Lung (tissue), 12 donors: Measurements from ENCODE around the gene AURKA. TPM values are rescaled to one million over a fixed set of nuclear protein-coding genes. Genes with fewer than 3 reads are reported as not detected.

Experiments used
- ATAC-seq: fragments of 200-7000 bp; cut with Tn5 transposase; one replicate; pipeline ENCODE4 v1.9.1; 2020; ENCODE audit warnings: moderate number of reproducible peaks; ENCODE audit not compliant: insufficient read depth, low FRiP score
- DNase-seq, 3 donors: peaks; one replicate each; pipeline ENCODE4 v3.0.0-alpha.2; 2013 to 2017
- H3K27ac ChIP-seq, 2 donors: one replicate each; pipeline ENCODE4 v1.5.1; 2013; ENCODE audit warnings: mild to moderate bottlenecking in 2 of 2, moderate library complexity in 2 of 2, control low read depth in 1 of 2, inconsistent platforms in 1 of 2, low read depth in 1 of 2, low read length in 1 of 2
- H3K27me3 ChIP-seq, 3 donors: one replicate each; pipeline ENCODE4 v1.5.1; 2013; ENCODE audit warnings: low read length in 2 of 3; ENCODE audit not compliant: control insufficient read depth in 3 of 3, insufficient read depth in 3 of 3
- H3K36me3 ChIP-seq, 4 donors: one replicate each; pipeline ENCODE4 v1.5.1; 2013; ENCODE audit warnings: low read length in 4 of 4, mild to moderate bottlenecking in 1 of 4, moderate library complexity in 1 of 4; ENCODE audit not compliant: control insufficient read depth in 4 of 4, insufficient read depth in 4 of 4
- H3K4me1 ChIP-seq, 5 donors: one replicate each; pipeline ENCODE4 v1.5.1; 2013; ENCODE audit warnings: low read length in 5 of 5, mild to moderate bottlenecking in 2 of 5, moderate library complexity in 1 of 5; ENCODE audit not compliant: control insufficient read depth in 5 of 5, insufficient read depth in 5 of 5
- H3K4me3 ChIP-seq: one replicate; pipeline ENCODE4 v1.5.1; 2013; ENCODE audit warnings: mild to moderate bottlenecking, control low read depth, moderate library complexity
- H3K9ac ChIP-seq, 2 donors: one replicate each; pipeline ENCODE4 v1.5.1; 2013; ENCODE audit warnings: low read length in 2 of 2, control low read depth in 1 of 2; ENCODE audit not compliant: insufficient read depth in 1 of 2
- H3K9me3 ChIP-seq, 4 donors: one replicate each; pipeline ENCODE4 v1.5.1; 2013; ENCODE audit warnings: low read length in 3 of 4, mild to moderate bottlenecking in 1 of 4, moderate library complexity in 1 of 4; ENCODE audit not compliant: control insufficient read depth in 4 of 4, insufficient read depth in 3 of 4
- WGBS, 2 donors: extraction: QIAGEN DNeasy Blood & Tissue Kit; methylation state at CpG; one replicate each; pipeline ENCODE4 v1.1.7; 2013; 5-methylcytosine and 5-hydroxymethylcytosine counted together
- polyA plus RNA-seq, 2 donors: library from polyadenylated mRNA; stranded (reverse); fragments of 200-250 nt; gene quantifications; one replicate each; pipeline ENCODE4 v1.2.1, GENCODE V29; 2013
- total RNA-seq, 2 donors: library from RNA; depleted of rRNA in 1 of 2; stranded (reverse); fragments of >200 nt in 1 of 2; gene quantifications; one replicate each; pipeline ENCODE4 v1.2.1, GENCODE V29; 2014 to 2021
- TF ChIP-seq, protein P1 (sequence below): IDR thresholded peaks from 2 replicates; pipeline ENCODE4 v1.5.1; 2012; ENCODE audit warnings: mild to moderate bottlenecking; ENCODE audit errors: control extremely low read depth, extremely low read depth
- donor health status: control.
- donor health status: control.
- donor health status: Bipolar disorder and iron deficiency.
- donor health status: healthy.
- donor health status: DM: yes; HTN: yes; CAD: no.

Gene AURKA
- total and polyA plus RNA-seq, 4 donors: 1.5 to 6.2 (median 3.2) TPM

DNA sequence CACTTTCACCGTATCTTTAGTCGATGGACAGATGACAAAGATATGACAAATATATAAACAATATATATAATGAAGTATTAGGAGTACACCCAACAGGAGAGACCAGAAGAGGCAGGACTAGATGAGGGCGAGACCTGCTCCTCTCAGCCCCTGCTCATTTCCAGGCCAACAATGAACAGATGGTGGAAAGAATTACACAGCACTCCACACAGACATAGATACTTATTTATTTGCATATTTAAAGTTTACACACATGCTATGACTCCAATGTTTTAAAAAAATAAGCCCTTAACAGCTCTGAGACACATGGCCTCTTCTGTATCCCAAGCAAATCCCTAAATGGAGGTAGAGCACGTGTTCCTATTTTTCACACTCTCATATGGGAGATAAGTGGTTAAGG, 22.8 kb downstream of the AURKA start:
- Histone ChIP-seq H3K4me1 (no peaks in the 10 kb centered on the region), H3K36me3 (peaks cover 6 to 19% (median 17%) of the 10 kb centered on the region in 4 donors), H3K27ac (no peak overlapping the region), H3K4me3 (no peak overlapping the region), H3K27me3 (no peaks in the 10 kb centered on the region), H3K9me3 (no peaks in the 10 kb centered on the region), H3K9ac (no peak overlapping the region)
- no peak for ATAC-seq
- TF ChIP-seq, protein P1, sequence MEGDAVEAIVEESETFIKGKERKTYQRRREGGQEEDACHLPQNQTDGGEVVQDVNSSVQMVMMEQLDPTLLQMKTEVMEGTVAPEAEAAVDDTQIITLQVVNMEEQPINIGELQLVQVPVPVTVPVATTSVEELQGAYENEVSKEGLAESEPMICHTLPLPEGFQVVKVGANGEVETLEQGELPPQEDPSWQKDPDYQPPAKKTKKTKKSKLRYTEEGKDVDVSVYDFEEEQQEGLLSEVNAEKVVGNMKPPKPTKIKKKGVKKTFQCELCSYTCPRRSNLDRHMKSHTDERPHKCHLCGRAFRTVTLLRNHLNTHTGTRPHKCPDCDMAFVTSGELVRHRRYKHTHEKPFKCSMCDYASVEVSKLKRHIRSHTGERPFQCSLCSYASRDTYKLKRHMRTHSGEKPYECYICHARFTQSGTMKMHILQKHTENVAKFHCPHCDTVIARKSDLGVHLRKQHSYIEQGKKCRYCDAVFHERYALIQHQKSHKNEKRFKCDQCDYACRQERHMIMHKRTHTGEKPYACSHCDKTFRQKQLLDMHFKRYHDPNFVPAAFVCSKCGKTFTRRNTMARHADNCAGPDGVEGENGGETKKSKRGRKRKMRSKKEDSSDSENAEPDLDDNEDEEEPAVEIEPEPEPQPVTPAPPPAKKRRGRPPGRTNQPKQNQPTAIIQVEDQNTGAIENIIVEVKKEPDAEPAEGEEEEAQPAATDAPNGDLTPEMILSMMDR: no peak
- 89 to 92% methylated on average over 4 of the region's 4 CpGs for WGBS, 2 donors
- DNase-seq: no peak

DNA sequence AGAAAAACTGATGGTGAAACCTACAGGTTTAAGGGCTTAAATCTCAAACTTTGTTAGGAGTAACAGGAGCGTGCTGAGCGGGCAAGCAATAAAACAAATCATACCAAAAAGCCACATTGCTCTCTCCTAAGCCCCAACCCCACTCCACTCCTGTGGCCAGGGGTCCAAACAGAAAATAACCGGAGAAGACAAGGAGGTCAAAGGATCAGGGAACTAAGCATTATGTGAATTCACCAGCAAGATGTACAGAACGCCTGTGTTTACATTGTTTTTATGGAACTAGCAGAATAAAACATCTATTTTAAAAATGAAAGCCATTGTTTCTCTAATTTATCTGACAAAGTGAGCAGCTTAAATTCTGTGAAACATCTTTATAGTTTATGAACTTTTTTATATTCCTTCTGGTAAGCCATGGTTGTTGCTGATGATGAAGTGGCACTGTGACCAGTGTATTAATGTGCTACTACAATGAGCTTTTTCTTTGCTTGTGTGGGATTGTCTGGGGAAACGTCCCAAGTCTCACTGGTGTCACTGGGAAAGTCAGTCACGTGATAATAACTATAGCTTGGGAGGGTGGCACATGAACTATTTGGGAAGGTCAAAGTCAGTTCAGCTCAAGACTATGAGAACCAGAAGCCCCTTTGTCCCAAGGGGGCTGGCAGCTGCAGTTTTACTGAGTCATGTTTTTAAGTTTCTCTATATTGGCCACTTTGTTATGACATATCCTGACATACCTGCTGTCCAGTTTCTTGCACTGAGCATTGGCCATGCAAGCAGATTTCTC, 23.5 kb downstream of the AURKA start:
- TF ChIP-seq, protein P1: no peak
- WGBS, 2 donors: 86 to 89% methylated on average over 6 of the region's 6 CpGs
- no peaks in the 10 kb centered on the region for H3K9me3 ChIP-seq
- no peak overlapping the region for H3K9ac ChIP-seq
- H3K4me1 ChIP-seq: no peaks in the 10 kb centered on the region
- no peaks in the 10 kb centered on the region for H3K27me3 ChIP-seq
- DNase-seq (no peak), ATAC-seq (no peak)
- peaks cover 6 to 19% (median 16%) of the 10 kb centered on the region in 4 donors for H3K36me3 ChIP-seq
- no peak overlapping the region for H3K4me3 ChIP-seq
- H3K27ac ChIP-seq: no peak overlapping the region

DNA sequence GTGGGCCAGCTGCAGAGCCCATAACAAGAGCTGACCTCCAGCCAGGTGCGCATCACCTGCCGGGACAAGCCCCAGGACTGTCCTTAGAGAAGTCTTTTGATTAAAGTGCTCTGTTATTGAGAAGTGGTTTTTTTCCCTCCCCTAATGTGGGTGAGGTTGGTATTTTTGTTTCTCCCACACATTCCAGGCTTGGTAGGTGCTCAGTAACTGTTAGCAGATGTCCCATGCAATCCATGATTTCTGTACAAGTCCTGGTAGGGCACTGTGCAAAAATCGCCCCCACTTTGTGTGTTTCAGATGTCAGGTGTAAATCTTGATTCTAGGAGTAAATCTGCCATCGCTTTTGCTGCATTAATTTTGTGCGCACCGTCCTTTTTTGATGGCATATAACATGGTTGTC, 28.5 kb downstream of the AURKA start:
- H3K4me1 ChIP-seq: peaks cover 5 to 17% (median 6%) of the 10 kb centered on the region in 5 donors
- H3K27me3 ChIP-seq: no peaks in the 10 kb centered on the region
- H3K27ac ChIP-seq: no peak overlapping the region
- no peak for DNase-seq
- TF ChIP-seq, protein P1: no peak
- no peak for ATAC-seq
- H3K9ac ChIP-seq: no peak overlapping the region
- H3K36me3 ChIP-seq: peaks cover 4 to 14% (median 11%) of the 10 kb centered on the region in 4 donors
- 94 to 99% methylated on average over 6 of the region's 6 CpGs for WGBS, 2 donors
- no peak overlapping the region for H3K4me3 ChIP-seq
- no peaks in the 10 kb centered on the region for H3K9me3 ChIP-seq
